GM21447 (cell line): ENCODE measurements around the gene PDZRN3.
A peak's percentile ranks its signal among the peaks of the same experiment; 100 is the strongest.

Experiments used
- ATAC-seq: cut with Tn5 transposase; IDR thresholded peaks from one replicate; pipeline ENCODE4 v1.9.1; 2021; ENCODE audit not compliant: unreplicated experiment

Gene PDZRN3

GRCh38 chr3:73497646-73498406 is 126.9 kb downstream of the PDZRN3 start:
- ATAC-seq: no peak

- ATAC-seq: no peak
These were observed 131.0 kb downstream of the PDZRN3 start for GRCh38 chr3:73493543-73494308.

- ATAC-seq: no peak
These were observed 132.6 kb downstream of the PDZRN3 start for GRCh38 chr3:73492186-73492585.

GRCh38 chr3:73491287-73491662 is 133.5 kb downstream of the PDZRN3 start:
- no peak for ATAC-seq

GRCh38 chr3:73490453-73491286 is 134.1 kb downstream of the PDZRN3 start:
- no peak for ATAC-seq

GRCh38 chr3:73485877-73486330 is 138.8 kb downstream of the PDZRN3 start:
- no peak for ATAC-seq

- ATAC-seq: peak; percentile 92
These were observed 140.0 kb downstream of the PDZRN3 start for GRCh38 chr3:73484656-73485248.

- ATAC-seq: no peak
These were observed 142.9 kb downstream of the PDZRN3 start for GRCh38 chr3:73481888-73482287.

- no peak for ATAC-seq
These were observed 144.5 kb downstream of the PDZRN3 start for GRCh38 chr3:73480187-73480672.

- ATAC-seq: no peak
These were observed 145.4 kb downstream of the PDZRN3 start for GRCh38 chr3:73479325-73479724.

- no peak for ATAC-seq
These were observed 145.9 kb downstream of the PDZRN3 start for GRCh38 chr3:73478858-73479257.

- no peak for ATAC-seq
These were observed 149.0 kb downstream of the PDZRN3 start for GRCh38 chr3:73475717-73476116.

- ATAC-seq: no peak
These were observed 149.6 kb downstream of the PDZRN3 start for GRCh38 chr3:73475175-73475574.

GRCh38 chr3:73474619-73475018 is 150.1 kb downstream of the PDZRN3 start:
- no peak for ATAC-seq

- ATAC-seq: no peak
These were observed 150.8 kb downstream of the PDZRN3 start for GRCh38 chr3:73473898-73474416.

- ATAC-seq: no peak
These were observed 151.4 kb downstream of the PDZRN3 start for GRCh38 chr3:73473181-73473897.

- ATAC-seq: no peak
These were observed 152.6 kb downstream of the PDZRN3 start for GRCh38 chr3:73471986-73472787.

GRCh38 chr3:73470860-73471259 is 153.9 kb downstream of the PDZRN3 start:
- no peak for ATAC-seq

- ATAC-seq: no peak
These were observed 155.4 kb downstream of the PDZRN3 start for GRCh38 chr3:73469331-73469730.
